Heart left ventricle (tissue), 16 donors: ENCODE measurements around the gene ZNF783. TPM values are rescaled to one million over a fixed set of nuclear protein-coding genes. Genes with fewer than 3 reads are reported as not detected.
"Not testable (repeated sequence)": the region's sequence is repeated elsewhere in the genome, so short reads cannot be mapped to it uniquely, and the experiment has no call there.

Experiments
- ATAC-seq, 4 donors: fragments of 200-7000 bp; cut with Tn5 transposase; one replicate each; pipeline ENCODE4 v1.9.1; 2020 to 2022; ENCODE audit warnings: moderate library complexity in 4 of 4, mild to moderate bottlenecking in 3 of 4, moderate number of reproducible peaks in 1 of 4
- DNase-seq, 5 donors: peaks; one replicate each; pipeline ENCODE4 v3.0.0-alpha.2; 2020
- H3K27ac ChIP-seq, 12 donors: fragments of 200-600 bp; sonication (generic) in 4 of 12; one replicate each; pipeline versions ENCODE4 v1.5.0 to v1.8.0; 2016 to 2022; ENCODE audit warnings: mild to moderate bottlenecking in 2 of 12
- H3K27me3 ChIP-seq, 9 donors: fragments of 200-600 bp; sonication (generic) in 2 of 9; one replicate each; pipeline versions ENCODE4 v1.5.1 to v1.8.0; 2016 to 2022; ENCODE audit warnings: mild to moderate bottlenecking in 3 of 9
- H3K36me3 ChIP-seq, 9 donors: fragments of 200-600 bp; sonication (generic) in 2 of 9; one replicate each; pipeline versions ENCODE4 v1.5.0 to v1.8.0; 2018 to 2022; ENCODE audit warnings: mild to moderate bottlenecking in 2 of 9
- H3K4me1 ChIP-seq, 12 donors: fragments of 200-600 bp; sonication (generic) in 4 of 12; one replicate each; pipeline versions ENCODE4 v1.5.0 to v1.8.0; 2016 to 2022; ENCODE audit warnings: mild to moderate bottlenecking in 3 of 12
- H3K4me3 ChIP-seq, 12 donors: fragments of 200-600 bp; sonication (generic) in 4 of 12; one replicate each; pipeline versions ENCODE4 v1.5.0 to v1.8.0; 2017 to 2022; ENCODE audit warnings: mild to moderate bottlenecking in 9 of 12, moderate library complexity in 4 of 12
- H3K9me3 ChIP-seq, 12 donors: fragments of 200-600 bp; sonication (generic) in 4 of 12; one replicate each; pipeline versions ENCODE4 v1.5.0 to v1.8.0; 2016 to 2022; ENCODE audit warnings: mild to moderate bottlenecking in 1 of 12
- CTCF ChIP-seq, 12 donors: fragments of 200-600 bp; sonication (generic) in 4 of 12; IDR thresholded peaks; one replicate each; pipeline versions ENCODE4 v1.5.0 to v1.8.0; 2018 to 2022; ENCODE audit warnings: antibody characterized with exemption in 12 of 12, mild to moderate bottlenecking in 5 of 12
- POLR2A ChIP-seq, 2 donors: fragments of 450-650 bp; IDR thresholded peaks; one replicate each; pipeline ENCODE4 v1.6.1; 2017; ENCODE audit warnings: antibody characterized with exemption in 2 of 2, mild to moderate bottlenecking in 2 of 2, moderate library complexity in 2 of 2
- WGBS, 4 donors: extraction: QIAGEN DNeasy Blood & Tissue Kit in 2 of 4; methylation state at CpG; one replicate each; pipeline versions ENCODE4 v1.1.5 to v1.1.7; 2013 to 2018; 5-methylcytosine and 5-hydroxymethylcytosine counted together
- intact Hi-C, 10 donors: fragments of 100-400 bp; cut with DNase I; formaldehyde crosslinking; loops; one replicate each; pipeline versions ENCODE4 v1.11.1 to v1.14.2; 2022
- polyA plus RNA-seq, 2 donors: library from polyadenylated mRNA; stranded (reverse); fragments of 200-250 nt; gene quantifications; one replicate each; pipeline ENCODE4 v1.2.3, GENCODE V29; 2013
- total RNA-seq, 9 donors: library from RNA; depleted of rRNA in 2 of 9; stranded (reverse); fragments of >200 nt in 2 of 9; fragmentation: NEBNext Ultra II Directional in 3 of 9; extraction: Animal tissue kit (Norgen Biotek cat#: 25700) in 3 of 9; gene quantifications; one replicate each; pipeline versions ENCODE4 v1.1.0 to v1.2.4, GENCODE V29; 2016 to 2023
- donor health status: ischemic (EF 13 %, LVEDD 7.1; RV severe dilation, severe dysfunction).
- donor health status: healthy with polysubstance abuse.
- donor health status: DM: no; HTN: yes; CAD: no.
- donor health status: DM: no; HTN: no; CAD: no.
- donor health status: ischemic (EF 25% LVEDD 6.9; RV normal size, moderate dysfunction).
- donor health status: ischemic (EF 25% LVEDD 5.7; RV mildly dilated, moderate dysfunction).
- donor health status: healthy.
- donor health status: DM: yes; HTN: yes; CAD: no.
- donor health status: ischemic (EF 35%, LVEDD 5.7; RV mildly dilated, moderate dysfunction).
- donor health status: nonischemic (EF 11% LVEDD 7.7; RV severe dilation, severe dysfunction).
- donor health status: DM: yes; HTN: yes; CAD: no.
- donor health status: PGD.
- donor health status: ischemic (EF 29% LVEDD 5.4; RV normal size, mild dysfunction).
- donor health status: nonischemic (EF 23%, LVEDD 6.1; RV moderate dilation, normal function).

Gene ZNF783
- total and polyA plus RNA-seq, 11 donors: 2.8 to 9.0 (median 3.3) TPM

- 93 to 98% (median 97%) methylated on average over 7 to 39 of the region's 39 CpGs for WGBS, 4 donors
- intact Hi-C loops: no loop called here
- TF ChIP-seq POLR2A (IDR thresholded peaks at IDR 0.05) (no peak), CTCF (IDR thresholded peaks at IDR 0.05) (no peak)
- H3K27me3 ChIP-seq: no peaks in the 10 kb centered on the region
- H3K4me1 ChIP-seq: no peaks in the 10 kb centered on the region
- DNase-seq: no peak
- peaks cover 0 to 68% (median 61%) of the 10 kb centered on the region in 9 donors for H3K36me3 ChIP-seq
- no peak overlapping the region for H3K4me3 ChIP-seq
- no peak overlapping the region for H3K27ac ChIP-seq
- H3K9me3 ChIP-seq: no peaks in the 10 kb centered on the region
- ATAC-seq: no peak
Measured at GRCh38 chr7:149223761-149224160, 38.2 kb upstream of the ZNF783 start.

- peak in 1 of 4 donors; percentile 6 for ATAC-seq
- H3K36me3 ChIP-seq: peaks cover 0 to 62% (median 55%) of the 10 kb centered on the region in 9 donors
Measured at GRCh38 chr7:149224352-149224751, 37.6 kb upstream of the ZNF783 start.

GRCh38 chr7:149225106-149225505, 36.9 kb upstream of the ZNF783 start:
- H3K36me3 ChIP-seq: peaks cover 0 to 55% (median 47%) of the 10 kb centered on the region in 9 donors
- no peak for ATAC-seq
- WGBS, 4 donors: 93 to 96% (median 94%) methylated on average over 18 to 19 of the region's 19 CpGs

More at GRCh38 chr7:149224352-149224751, 37.6 kb upstream of the ZNF783 start:
- no peak for DNase-seq
- no peaks in the 10 kb centered on the region for H3K9me3 ChIP-seq
- intact Hi-C loops: no loop called here
- H3K27ac ChIP-seq: no peak overlapping the region
- no peaks in the 10 kb centered on the region for H3K27me3 ChIP-seq
- no peak overlapping the region for H3K4me3 ChIP-seq
- 96 to 99% (median 98%) methylated on average over 27 to 37 of the region's 37 CpGs for WGBS, 4 donors
- TF ChIP-seq POLR2A (IDR thresholded peaks at IDR 0.05) (no peak), CTCF (IDR thresholded peaks at IDR 0.05) (no peak)
- H3K4me1 ChIP-seq: no peaks in the 10 kb centered on the region

GRCh38 chr7:149225656-149226055, 36.3 kb upstream of the ZNF783 start:
- no peaks in the 10 kb centered on the region for H3K9me3 ChIP-seq
- DNase-seq (no peak), ATAC-seq (peak in 2 of 4 donors; percentile 3 to 18)
- no peak overlapping the region for H3K4me3 ChIP-seq
- H3K27ac ChIP-seq: no peak overlapping the region
- no peaks in the 10 kb centered on the region for H3K27me3 ChIP-seq
- TF ChIP-seq CTCF (IDR thresholded peaks at IDR 0.05): no peak
- WGBS, 4 donors: 93 to 94% (median 93%) methylated on average over 12 to 22 of the region's 22 CpGs
- H3K4me1 ChIP-seq: no peaks in the 10 kb centered on the region
- H3K36me3 ChIP-seq: peaks cover 0 to 49% (median 42%) of the 10 kb centered on the region in 9 donors
- intact Hi-C loops: no loop called here

More at GRCh38 chr7:149225106-149225505, 36.9 kb upstream of the ZNF783 start:
- Histone ChIP-seq H3K27me3 (no peaks in the 10 kb centered on the region), H3K27ac (no peak overlapping the region), H3K9me3 (no peaks in the 10 kb centered on the region), H3K4me1 (no peaks in the 10 kb centered on the region), H3K4me3 (no peak overlapping the region)
- intact Hi-C loops: no loop called here
- no peak for DNase-seq
- TF ChIP-seq CTCF (IDR thresholded peaks at IDR 0.05) (no peak), POLR2A (IDR thresholded peaks at IDR 0.05) (no peak)

- WGBS, 4 donors: 90 to 93% (median 90%) methylated on average over 17 of the region's 17 CpGs
- H3K4me3 ChIP-seq, H3K27ac ChIP-seq, DNase-seq, H3K9me3 ChIP-seq, intact Hi-C loops, H3K27me3 ChIP-seq, ATAC-seq, H3K4me1 ChIP-seq: not testable (repeated sequence)
- peaks cover 0 to 42% (median 35%) of the 10 kb centered on the region in 9 donors for H3K36me3 ChIP-seq
Measured at GRCh38 chr7:149226366-149226765, 35.6 kb upstream of the ZNF783 start.
